NCI-H524 treated with DMSO at 0.1 percent for 48 hours (cell line): ENCODE data around the gene ZNF560.

Experiments
- DNase-seq: peaks from one replicate; lab custom pipeline; 2025; lab: John Stamatoyannopoulos, UW

Gene ZNF560

DNA sequence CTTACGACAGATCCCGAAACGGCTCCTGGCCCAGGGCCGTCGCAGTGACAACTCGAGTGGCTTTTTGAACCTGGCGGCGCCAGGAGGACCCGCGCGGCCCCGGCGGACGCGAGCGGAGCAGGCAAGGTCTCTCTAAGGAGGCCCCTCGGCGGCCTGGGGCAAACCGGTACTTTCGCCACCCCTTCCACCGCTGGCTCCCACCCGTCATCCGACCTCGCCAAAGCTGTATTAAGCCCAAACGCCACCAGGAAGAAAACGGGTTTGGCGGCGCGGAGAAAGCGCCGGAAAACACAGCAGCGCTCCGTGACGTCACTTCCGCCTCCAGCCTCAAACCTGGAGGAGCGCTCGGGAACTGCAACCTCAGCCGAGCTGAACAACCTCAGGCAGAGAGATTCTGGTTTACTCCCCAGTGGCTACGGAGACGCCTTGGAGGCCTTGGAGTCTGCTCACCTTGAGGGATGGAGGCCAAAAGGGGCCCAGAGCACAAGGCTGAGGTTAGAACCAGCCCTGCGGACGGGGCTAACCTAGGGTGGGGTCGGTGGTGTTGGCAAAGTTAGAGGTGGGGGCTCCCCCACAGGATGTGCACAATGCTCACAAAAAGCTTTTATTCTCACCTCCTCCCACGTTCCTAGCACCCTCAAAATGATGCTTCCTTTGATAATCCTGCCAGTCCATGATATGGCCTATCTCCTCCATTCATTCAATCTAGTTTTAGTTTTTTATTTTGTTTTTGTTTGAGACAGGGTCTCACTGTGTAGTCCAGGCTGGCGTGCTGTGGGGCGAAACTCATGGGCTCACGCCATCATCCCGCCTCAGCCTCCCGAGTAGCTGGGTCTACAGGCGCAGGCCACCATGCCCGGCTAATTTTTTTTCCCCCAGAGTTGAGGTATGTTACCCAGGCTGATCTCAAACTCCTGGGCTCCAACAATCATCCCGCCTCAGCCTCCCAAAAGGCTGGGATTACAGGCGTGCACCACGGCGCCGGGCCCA, 62.8 kb downstream of the ZNF560 start, which contains the start of gene ZNF266:
Gene ZNF266 (minus strand): TSS at position 295 of the 990 bp plus-strand sequence. CDS start 15,484 bp downstream, outside the sequence.
- DNase-seq: peak; percentile 28

- no peak for DNase-seq
Measured at GRCh38 chr19:9431475-9431874, 66.9 kb downstream of the ZNF560 start.

DNA sequence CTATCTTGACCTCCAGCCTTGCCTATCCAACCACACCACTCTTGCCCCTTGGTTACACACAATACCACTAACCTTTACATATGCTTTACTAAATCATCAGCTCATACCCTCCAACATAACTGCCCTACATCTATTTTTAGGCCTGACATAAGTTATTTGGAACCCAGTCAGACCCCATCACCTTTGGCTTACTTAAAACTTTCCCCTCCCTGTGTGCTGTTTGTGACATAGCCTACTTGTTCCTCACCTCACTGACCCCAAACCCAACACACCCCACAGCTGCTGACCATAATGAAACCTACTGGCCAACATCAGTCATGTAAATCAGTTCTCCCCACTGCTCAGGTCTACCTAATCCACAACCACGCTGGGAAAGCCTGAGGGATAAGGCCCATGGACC, 68.0 kb downstream of the ZNF560 start:
- no peak for DNase-seq

DNA sequence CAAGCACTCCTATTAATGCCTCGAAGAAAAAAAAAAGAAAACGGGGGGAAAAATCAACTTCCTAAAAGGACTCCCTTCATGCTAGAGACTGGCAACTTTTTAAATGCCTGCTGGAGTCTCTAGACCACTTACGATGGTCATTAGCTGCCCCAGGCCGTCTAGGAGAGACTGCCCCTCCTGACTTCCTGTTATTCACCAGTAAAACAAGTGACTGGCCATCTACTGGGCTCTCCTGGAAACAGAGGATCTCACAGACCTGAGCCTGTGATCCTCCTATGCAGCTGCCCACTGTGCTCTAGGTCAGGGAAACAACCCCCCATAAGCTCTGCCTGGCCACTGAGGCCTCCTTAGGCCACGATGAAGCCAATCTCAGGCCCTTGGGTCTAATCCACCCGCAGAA, 70.5 kb downstream of the ZNF560 start:
- DNase-seq: no peak
